HUES64 (cell line): ENCODE results near the gene RNF31.
A peak's percentile ranks its signal among the peaks of the same experiment; 100 is the strongest.

ENCODE experiments used
- H3K27ac ChIP-seq: 2 replicates; pipeline ENCODE4 v1.7.0; 2013; ENCODE audit warnings: low read depth, low read length, inconsistent platforms
- H3K27me3 ChIP-seq: 2 replicates; pipeline ENCODE4 v1.6.1; 2013; ENCODE audit warnings: mild to moderate bottlenecking, low read length; ENCODE audit not compliant: insufficient read depth
- H3K36me3 ChIP-seq: 2 replicates; pipeline ENCODE4 v1.6.1; 2013; ENCODE audit warnings: mild to moderate bottlenecking, low read length; ENCODE audit not compliant: insufficient read depth
- H3K4me1 ChIP-seq: 2 replicates; pipeline ENCODE4 v1.6.1; 2013; ENCODE audit warnings: mild to moderate bottlenecking, low read length, moderate library complexity; ENCODE audit not compliant: insufficient read depth
- H3K4me3 ChIP-seq: 2 replicates; pipeline ENCODE4 v1.5.1; 2013; ENCODE audit warnings: mild to moderate bottlenecking, low read length, moderate library complexity
- H3K9ac ChIP-seq: 2 replicates; pipeline ENCODE4 v1.6.1; 2013; ENCODE audit warnings: mild to moderate bottlenecking, low read depth, low read length
- H3K9me3 ChIP-seq: 2 replicates; pipeline ENCODE4 v1.6.1; 2013; ENCODE audit warnings: low read depth, low read length; ENCODE audit not compliant: insufficient read depth
- WGBS: fragments of 150-250, 120-280 bp; methylation state at CpG from one replicate; pipeline ENCODE4 v1.1.7; 2013; ENCODE audit warnings: missing lambda C conversion rate; 5-methylcytosine and 5-hydroxymethylcytosine counted together

Gene RNF31

GRCh38 chr14:24188251-24189058 lies 41.2 kb downstream of the RNF31 start, which contains the start of gene IPO4:
TSS of gene IPO4 (minus strand) at chr14:24188816. CDS start at chr14:24188787, 29 bp downstream.
- Histone ChIP-seq H3K27me3 (no peaks in the 10 kb centered on the region), H3K4me3 (peak within 1 kb of the TSS; percentile 85), H3K36me3 (peaks cover 71% of the 10 kb centered on the region), H3K9ac (peak within 1 kb of the TSS; percentile 84), H3K9me3 (no peaks in the 10 kb centered on the region), H3K27ac (peak within 1 kb of the TSS; percentile 66), H3K4me1 (peaks cover 9% of the 10 kb centered on the region; the same call in 1 of the 2 replicates)
- under 1% methylated on average over 65 of the region's 65 CpGs for WGBS

GRCh38 chr14:24189059-24189375 lies 41.7 kb downstream of the RNF31 start:
- Histone ChIP-seq H3K27ac (peak overlapping the region; percentile 34; the same call in 1 of the 2 replicates), H3K36me3 (peaks cover 69% of the 10 kb centered on the region), H3K9me3 (no peaks in the 10 kb centered on the region), H3K4me1 (peaks cover 9% of the 10 kb centered on the region; the same call in 1 of the 2 replicates), H3K9ac (peak overlapping the region; percentile 44; the same call in 1 of the 2 replicates), H3K27me3 (no peaks in the 10 kb centered on the region), H3K4me3 (peak overlapping the region; percentile 85)
- WGBS, result 0% methylated on average over 3 of the region's 3 CpGs

- Histone ChIP-seq H3K27ac (no peak overlapping the region), H3K27me3 (no peaks in the 10 kb centered on the region), H3K4me3 (peak overlapping the region; percentile 85), H3K36me3 (peaks cover 65% of the 10 kb centered on the region), H3K4me1 (peaks cover 9% of the 10 kb centered on the region; the same call in 1 of the 2 replicates), H3K9me3 (no peaks in the 10 kb centered on the region), H3K9ac (peak overlapping the region; percentile 44; the same call in 1 of the 2 replicates)
- 94% methylated on average over 9 of the region's 9 CpGs for WGBS
These were observed 42.2 kb downstream of the RNF31 start for GRCh38 chr14:24189460-24189859.

- H3K36me3 ChIP-seq, result peaks cover 56% of the 10 kb centered on the region
- no peaks in the 10 kb centered on the region for H3K9me3 ChIP-seq
- H3K9ac ChIP-seq, result no peak overlapping the region
- no peak overlapping the region for H3K27ac ChIP-seq
- H3K4me1 ChIP-seq, result peaks cover 9% of the 10 kb centered on the region; the same call in 1 of the 2 replicates
- WGBS, result 90% methylated on average over 10 of the region's 10 CpGs
- no peaks in the 10 kb centered on the region for H3K27me3 ChIP-seq
- no peak overlapping the region for H3K4me3 ChIP-seq
These were observed 43.1 kb downstream of the RNF31 start for GRCh38 chr14:24190416-24190815.

- Histone ChIP-seq H3K9ac (no peak overlapping the region), H3K4me3 (no peak overlapping the region), H3K36me3 (peaks cover 33% of the 10 kb centered on the region), H3K27me3 (no peaks in the 10 kb centered on the region), H3K4me1 (peaks cover 4% of the 10 kb centered on the region; the same call in 1 of the 2 replicates), H3K27ac (no peak overlapping the region), H3K9me3 (no peaks in the 10 kb centered on the region)
- 96% methylated on average over 15 of the region's 15 CpGs for WGBS
These were observed 45.6 kb downstream of the RNF31 start for GRCh38 chr14:24192933-24193332.

- peaks cover under 1% of the 10 kb centered on the region; the same call in 1 of the 2 replicates for H3K4me1 ChIP-seq
- H3K36me3 ChIP-seq, result peaks cover 33% of the 10 kb centered on the region
- peak overlapping the region; percentile 95 for H3K4me3 ChIP-seq
- H3K27ac ChIP-seq, result no peak overlapping the region
- 0 out of 2 replicates have a peak overlapping the region, but pooled peaks have one; percentile 98 for H3K9ac ChIP-seq
- WGBS, result 90% methylated on average over 7 of the region's 7 CpGs
- H3K9me3 ChIP-seq, result no peaks in the 10 kb centered on the region
- H3K27me3 ChIP-seq, result no peaks in the 10 kb centered on the region
These were observed 47.0 kb downstream of the RNF31 start for GRCh38 chr14:24194186-24194872.

GRCh38 chr14:24194873-24195185 lies 47.5 kb downstream of the RNF31 start:
- no peaks in the 10 kb centered on the region for H3K4me1 ChIP-seq
- H3K36me3 ChIP-seq, result peaks cover 32% of the 10 kb centered on the region
- H3K9ac ChIP-seq, result peak overlapping the region; percentile 98
- H3K4me3 ChIP-seq, result peak overlapping the region; percentile 95
- H3K27me3 ChIP-seq, result no peaks in the 10 kb centered on the region
- H3K9me3 ChIP-seq, result no peaks in the 10 kb centered on the region
- peak overlapping the region; percentile 100; the same call in 1 of the 2 replicates for H3K27ac ChIP-seq
- WGBS, result 64% methylated on average over 8 of the region's 8 CpGs

- H3K27ac ChIP-seq, result peak within 1 kb of the TSS; percentile 100
- under 1% methylated on average over 89 of the region's 89 CpGs for WGBS
- H3K27me3 ChIP-seq, result no peaks in the 10 kb centered on the region
- peaks cover 28% of the 10 kb centered on the region for H3K36me3 ChIP-seq
- H3K9ac ChIP-seq, result peak within 1 kb of the TSS; percentile 98
- H3K4me3 ChIP-seq, result peak within 1 kb of the TSS; percentile 95
- H3K9me3 ChIP-seq, result no peaks in the 10 kb centered on the region
- no peaks in the 10 kb centered on the region for H3K4me1 ChIP-seq
These were observed 48.1 kb downstream of the RNF31 start, which contains the start of gene TM9SF1 for GRCh38 chr14:24195186-24196070. TSS of gene TM9SF1 (minus strand) at chr14:24195441. CDS start at chr14:24195019, 422 bp downstream.

- Histone ChIP-seq H3K9me3 (peaks cover 2% of the 10 kb centered on the region; the same call in 1 of the 2 replicates), H3K4me3 (peak overlapping the region; percentile 95), H3K36me3 (peaks cover 28% of the 10 kb centered on the region), H3K27me3 (no peaks in the 10 kb centered on the region), H3K4me1 (no peaks in the 10 kb centered on the region; the same call in 1 of the 2 replicates), H3K9ac (peak overlapping the region; percentile 98), H3K27ac (peak overlapping the region; percentile 100)
- 37% methylated on average over 33 of the region's 33 CpGs for WGBS
These were observed 49.1 kb downstream of the RNF31 start for GRCh38 chr14:24196071-24197055.

- no peaks in the 10 kb centered on the region; the same call in 1 of the 2 replicates for H3K4me1 ChIP-seq
- peaks cover 26% of the 10 kb centered on the region for H3K36me3 ChIP-seq
- WGBS, result 83% methylated on average over 1 of the region's 2 CpGs
- no peak overlapping the region for H3K27ac ChIP-seq
- H3K4me3 ChIP-seq, result peak overlapping the region; percentile 16; the same call in 1 of the 2 replicates
- peaks cover 7% of the 10 kb centered on the region for H3K9me3 ChIP-seq
- H3K9ac ChIP-seq, result no peak overlapping the region
- H3K27me3 ChIP-seq, result no peaks in the 10 kb centered on the region
These were observed 49.8 kb downstream of the RNF31 start for GRCh38 chr14:24197056-24197450.
